Gastroesophageal sphincter (tissue), 3 donors: ENCODE data around the gene ABHD17A.

Experiments used
- CTCF ChIP-seq, 4 experiments: fragments of 200-600 bp in 2 of 4; fragments of 450-650 bp in 2 of 4; sonication (generic) in 1 of 4; IDR thresholded peaks; one replicate each; pipeline ENCODE4 v1.5.1; 2017 to 2019; ENCODE audit warnings: antibody characterized with exemption in 4 of 4, mild to moderate bottlenecking in 2 of 4, moderate library complexity in 2 of 4
- POLR2A ChIP-seq, 2 donors: fragments of 450-650 bp; IDR thresholded peaks; one replicate each; pipeline ENCODE4 v1.6.1; 2017; ENCODE audit warnings: antibody characterized with exemption in 2 of 2, mild to moderate bottlenecking in 2 of 2, moderate library complexity in 1 of 2

GRCh38 chr19:1917146-1917545, 31.9 kb upstream of the ABHD17A start:
- no peak for TF ChIP-seq POLR2A (IDR thresholded peaks at IDR 0.05)
- no peak for TF ChIP-seq CTCF (IDR thresholded peaks at IDR 0.05)
